Measurements from ENCODE around the gene PCSK2.

PCSK2 gene

DNA sequence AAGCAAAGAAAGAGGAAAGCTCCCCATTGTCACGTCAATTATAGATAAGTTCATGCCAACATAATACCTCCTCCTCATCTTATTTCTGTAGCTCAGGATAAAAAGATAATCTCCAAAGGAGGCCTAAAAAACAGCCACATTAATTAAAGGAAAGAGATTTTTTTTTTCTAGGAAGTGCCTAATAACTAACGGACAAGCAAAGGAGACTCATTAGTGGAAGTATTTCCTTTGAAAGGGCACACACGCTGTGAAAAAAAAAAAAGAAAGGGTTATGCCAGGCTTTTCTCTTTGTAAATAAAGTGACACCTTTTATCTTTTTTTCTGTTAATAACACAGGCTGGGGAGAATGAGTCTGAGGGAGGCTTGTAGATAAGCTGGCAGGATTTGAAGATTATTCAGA, 55.7 kb downstream of the PCSK2 start:
- Histone ChIP-seq H3K27me3 (ENCODE audit: control insufficient read depth, insufficient read depth, low read length) (no peaks in the 10 kb centered on the region), H3K9ac (ENCODE audit: low read length) (no peak overlapping the region), H3K4me3 (ENCODE audit: low read length) (no peak overlapping the region), H3K27ac (ENCODE audit: low read depth, low read length) (no peak overlapping the region), H3K4me1 (ENCODE audit: control insufficient read depth, insufficient read depth, low read length) (no peaks in the 10 kb centered on the region), H3K36me3 (ENCODE audit: control insufficient read depth, insufficient read depth, low read length) (no peaks in the 10 kb centered on the region)

DNA sequence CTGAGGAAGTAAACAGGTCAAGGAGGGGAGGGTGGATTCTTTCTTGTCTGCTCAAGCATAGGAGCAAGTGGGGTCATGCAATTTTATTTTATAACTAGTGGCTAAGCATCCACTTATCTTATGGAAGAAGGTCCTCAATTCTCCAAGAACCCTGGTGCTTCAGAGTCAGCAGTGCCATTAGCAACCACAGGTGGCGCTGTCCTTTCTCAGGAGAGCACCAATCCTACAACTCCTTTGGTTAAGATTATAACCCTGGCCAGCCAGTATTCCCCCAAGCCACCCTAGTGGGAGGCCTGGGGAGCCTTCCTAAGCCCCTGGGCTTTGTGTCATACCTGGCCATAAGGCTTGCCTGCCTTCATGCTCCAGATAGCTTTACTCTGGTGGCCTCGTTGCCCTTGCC, 60.7 kb downstream of the PCSK2 start:
- H3K27me3 ChIP-seq (ENCODE audit: control insufficient read depth, insufficient read depth, low read length) = no peaks in the 10 kb centered on the region
- H3K4me1 ChIP-seq (ENCODE audit: control insufficient read depth, insufficient read depth, low read length) = no peaks in the 10 kb centered on the region
- no peak overlapping the region for H3K4me3 ChIP-seq (ENCODE audit: low read length)
- H3K36me3 ChIP-seq (ENCODE audit: control insufficient read depth, insufficient read depth, low read length) = no peaks in the 10 kb centered on the region
- no peak overlapping the region for H3K9ac ChIP-seq (ENCODE audit: low read length)
- no peak overlapping the region for H3K27ac ChIP-seq (ENCODE audit: low read depth, low read length)

DNA sequence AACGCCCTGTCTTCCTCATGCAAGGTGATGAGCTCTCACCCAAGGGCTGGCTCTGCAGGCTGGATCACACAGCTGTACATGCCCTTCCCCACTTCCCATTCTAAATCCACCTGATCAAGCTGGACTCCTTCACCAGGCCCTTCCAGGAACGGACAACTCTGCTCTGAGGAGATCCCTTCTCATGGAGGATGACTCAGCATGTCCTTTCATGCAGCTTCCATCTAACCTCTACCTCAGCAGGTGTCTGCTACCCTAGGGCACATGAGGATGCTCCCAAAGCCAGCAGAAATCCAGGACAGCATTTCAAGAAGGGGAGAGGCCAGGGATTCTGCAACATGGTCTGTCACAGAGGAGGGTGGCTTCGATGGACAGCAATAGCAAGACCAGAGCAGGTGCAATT, 61.2 kb downstream of the PCSK2 start:
- Histone ChIP-seq H3K27ac (ENCODE audit: low read depth, low read length) (no peak overlapping the region), H3K4me1 (ENCODE audit: control insufficient read depth, insufficient read depth, low read length) (no peaks in the 10 kb centered on the region), H3K9ac (ENCODE audit: low read length) (no peak overlapping the region), H3K36me3 (ENCODE audit: control insufficient read depth, insufficient read depth, low read length) (no peaks in the 10 kb centered on the region), H3K4me3 (ENCODE audit: low read length) (no peak overlapping the region), H3K27me3 (ENCODE audit: control insufficient read depth, insufficient read depth, low read length) (no peaks in the 10 kb centered on the region)

GRCh38 chr20:17295151-17295726, 68.4 kb downstream of the PCSK2 start:
- no peaks in the 10 kb centered on the region for H3K36me3 ChIP-seq (ENCODE audit: control insufficient read depth, insufficient read depth, low read length)
- H3K27ac ChIP-seq (ENCODE audit: low read depth, low read length) = no peak overlapping the region
- no peak overlapping the region for H3K9ac ChIP-seq (ENCODE audit: low read length)
- no peaks in the 10 kb centered on the region for H3K27me3 ChIP-seq (ENCODE audit: control insufficient read depth, insufficient read depth, low read length)
- no peaks in the 10 kb centered on the region for H3K4me1 ChIP-seq (ENCODE audit: control insufficient read depth, insufficient read depth, low read length)
- no peak overlapping the region for H3K4me3 ChIP-seq (ENCODE audit: low read length)

DNA sequence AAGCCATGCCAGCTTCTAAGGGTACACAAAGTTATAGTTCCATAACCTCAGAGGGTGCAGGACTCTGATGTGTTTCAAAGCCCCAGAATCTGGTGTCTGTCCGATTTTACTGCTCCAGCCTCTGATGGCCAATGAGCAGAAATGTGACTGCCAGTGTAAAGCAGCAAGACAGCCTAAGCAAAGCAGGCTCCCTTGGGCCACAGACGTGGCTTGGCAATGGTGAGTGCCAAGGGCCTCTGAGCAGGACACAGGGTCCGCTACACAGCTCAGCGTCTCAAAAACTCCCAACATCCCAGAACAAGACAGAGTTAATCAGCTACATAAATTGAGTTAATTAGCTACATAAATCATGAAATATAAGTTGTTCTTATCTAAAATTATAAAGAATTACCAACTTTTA, 69.2 kb downstream of the PCSK2 start:
- H3K9ac ChIP-seq (ENCODE audit: low read length) = no peak overlapping the region

DNA sequence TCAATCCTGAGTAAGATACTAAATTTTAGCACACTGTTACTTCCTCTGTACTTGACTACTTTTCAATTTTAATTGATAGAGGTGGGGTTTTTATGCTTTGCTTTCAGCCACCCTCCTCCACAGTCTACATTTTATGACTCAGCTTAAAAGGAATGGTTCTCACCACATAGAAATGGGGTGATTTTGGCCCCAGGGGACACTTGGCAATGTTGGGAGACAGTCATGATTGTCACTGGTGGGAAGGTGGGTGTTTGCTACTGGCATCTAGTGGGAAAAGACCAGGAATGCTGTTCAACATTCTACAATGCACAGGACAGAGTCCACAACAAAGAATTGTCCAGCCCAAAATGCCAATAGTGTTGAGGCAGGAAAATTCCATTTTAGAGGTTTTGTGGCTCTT, 71.3 kb downstream of the PCSK2 start:
- H3K36me3 ChIP-seq (ENCODE audit: control insufficient read depth, insufficient read depth, low read length) = no peaks in the 10 kb centered on the region
- H3K4me1 ChIP-seq (ENCODE audit: control insufficient read depth, insufficient read depth, low read length) = no peaks in the 10 kb centered on the region
- H3K9ac ChIP-seq (ENCODE audit: low read length) = no peak overlapping the region
- no peak overlapping the region for H3K27ac ChIP-seq (ENCODE audit: low read depth, low read length)
- no peaks in the 10 kb centered on the region for H3K27me3 ChIP-seq (ENCODE audit: control insufficient read depth, insufficient read depth, low read length)
- no peak overlapping the region for H3K4me3 ChIP-seq (ENCODE audit: low read length)

More for the DNA sequence above, 69.2 kb downstream of the PCSK2 start:
- Histone ChIP-seq H3K4me1 (ENCODE audit: control insufficient read depth, insufficient read depth, low read length) (no peaks in the 10 kb centered on the region), H3K27me3 (ENCODE audit: control insufficient read depth, insufficient read depth, low read length) (no peaks in the 10 kb centered on the region), H3K4me3 (ENCODE audit: low read length) (no peak overlapping the region), H3K36me3 (ENCODE audit: control insufficient read depth, insufficient read depth, low read length) (no peaks in the 10 kb centered on the region), H3K27ac (ENCODE audit: low read depth, low read length) (no peak overlapping the region)

- Histone ChIP-seq H3K9ac (ENCODE audit: low read length) (no peak overlapping the region), H3K4me1 (ENCODE audit: control insufficient read depth, insufficient read depth, low read length) (no peaks in the 10 kb centered on the region), H3K36me3 (ENCODE audit: control insufficient read depth, insufficient read depth, low read length) (no peaks in the 10 kb centered on the region), H3K27ac (ENCODE audit: low read depth, low read length) (no peak overlapping the region), H3K4me3 (ENCODE audit: low read length) (no peak overlapping the region), H3K27me3 (ENCODE audit: control insufficient read depth, insufficient read depth, low read length) (no peaks in the 10 kb centered on the region)
These were observed 71.9 kb downstream of the PCSK2 start for GRCh38 chr20:17298751-17299150.

DNA sequence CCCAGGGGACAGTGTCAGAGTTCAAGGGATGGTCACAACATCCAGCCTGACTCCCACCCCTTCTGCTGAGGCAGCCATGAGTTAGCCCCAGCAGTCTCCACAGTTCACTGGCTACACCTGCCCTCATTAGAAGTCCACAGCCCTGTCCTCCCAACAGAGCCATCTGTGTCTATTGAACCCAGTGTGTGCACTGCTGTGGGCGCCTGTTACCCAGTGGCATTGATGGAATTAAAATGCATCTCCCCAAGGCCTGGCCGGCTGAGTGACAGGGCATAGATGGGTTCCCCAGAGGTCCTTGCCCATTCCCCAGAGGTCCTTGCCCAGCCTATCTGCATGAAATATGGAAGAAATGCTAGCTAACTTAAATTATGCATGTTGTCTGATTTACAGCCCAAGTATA, 73.3 kb downstream of the PCSK2 start:
- H3K27me3 ChIP-seq (ENCODE audit: control insufficient read depth, insufficient read depth, low read length) = no peaks in the 10 kb centered on the region

DNA sequence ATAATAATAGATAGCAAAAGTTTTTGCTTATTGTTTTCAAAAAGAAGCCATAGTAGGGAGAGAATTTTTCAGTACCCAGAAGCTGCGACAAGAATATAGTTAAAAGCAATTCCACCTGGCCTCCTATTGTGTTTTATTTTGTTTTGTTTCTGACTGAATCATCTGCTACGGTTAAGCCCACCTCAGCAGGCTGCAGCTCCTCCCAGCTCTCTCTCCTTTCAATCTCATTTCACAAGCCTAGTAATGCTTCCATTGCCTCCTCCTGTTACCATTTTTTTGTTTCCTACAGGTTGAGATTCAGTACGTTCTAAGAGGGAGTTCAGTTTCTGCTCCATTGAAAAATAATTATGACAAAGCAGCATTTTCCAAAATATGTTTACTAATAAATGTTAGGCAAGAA, 77.9 kb downstream of the PCSK2 start:
- no peak overlapping the region for H3K4me3 ChIP-seq (ENCODE audit: low read length)
- H3K36me3 ChIP-seq (ENCODE audit: control insufficient read depth, insufficient read depth, low read length) = no peaks in the 10 kb centered on the region
- no peak overlapping the region for H3K27ac ChIP-seq (ENCODE audit: low read depth, low read length)
- H3K4me1 ChIP-seq (ENCODE audit: control insufficient read depth, insufficient read depth, low read length) = no peaks in the 10 kb centered on the region
- no peaks in the 10 kb centered on the region for H3K27me3 ChIP-seq (ENCODE audit: control insufficient read depth, insufficient read depth, low read length)
- no peak overlapping the region for H3K9ac ChIP-seq (ENCODE audit: low read length)

More for the DNA sequence above, 73.3 kb downstream of the PCSK2 start:
- Histone ChIP-seq H3K4me3 (ENCODE audit: low read length) (no peak overlapping the region), H3K27ac (ENCODE audit: low read depth, low read length) (no peak overlapping the region), H3K36me3 (ENCODE audit: control insufficient read depth, insufficient read depth, low read length) (no peaks in the 10 kb centered on the region), H3K4me1 (ENCODE audit: control insufficient read depth, insufficient read depth, low read length) (no peaks in the 10 kb centered on the region), H3K9ac (ENCODE audit: low read length) (no peak overlapping the region)

GRCh38 chr20:17306427-17306826, 79.6 kb downstream of the PCSK2 start:
- Histone ChIP-seq H3K4me3 (ENCODE audit: low read length) (no peak overlapping the region), H3K9ac (ENCODE audit: low read length) (no peak overlapping the region), H3K4me1 (ENCODE audit: control insufficient read depth, insufficient read depth, low read length) (no peaks in the 10 kb centered on the region), H3K36me3 (ENCODE audit: control insufficient read depth, insufficient read depth, low read length) (no peaks in the 10 kb centered on the region), H3K27me3 (ENCODE audit: control insufficient read depth, insufficient read depth, low read length) (no peaks in the 10 kb centered on the region), H3K27ac (ENCODE audit: low read depth, low read length) (no peak overlapping the region)

- Histone ChIP-seq H3K27me3 (ENCODE audit: control insufficient read depth, insufficient read depth, low read length) (no peaks in the 10 kb centered on the region), H3K9ac (ENCODE audit: low read length) (no peak overlapping the region), H3K36me3 (ENCODE audit: control insufficient read depth, insufficient read depth, low read length) (no peaks in the 10 kb centered on the region), H3K4me3 (ENCODE audit: low read length) (no peak overlapping the region), H3K4me1 (ENCODE audit: control insufficient read depth, insufficient read depth, low read length) (no peaks in the 10 kb centered on the region), H3K27ac (ENCODE audit: low read depth, low read length) (no peak overlapping the region)
These were observed 87.4 kb downstream of the PCSK2 start for GRCh38 chr20:17314264-17314663.

- no peak overlapping the region for H3K9ac ChIP-seq (ENCODE audit: low read length)
- no peaks in the 10 kb centered on the region for H3K4me1 ChIP-seq (ENCODE audit: control insufficient read depth, insufficient read depth, low read length)
- H3K36me3 ChIP-seq (ENCODE audit: control insufficient read depth, insufficient read depth, low read length) = no peaks in the 10 kb centered on the region
- H3K27me3 ChIP-seq (ENCODE audit: control insufficient read depth, insufficient read depth, low read length) = no peaks in the 10 kb centered on the region
- no peak overlapping the region for H3K27ac ChIP-seq (ENCODE audit: low read depth, low read length)
- H3K4me3 ChIP-seq (ENCODE audit: low read length) = no peak overlapping the region
These were observed 88.8 kb downstream of the PCSK2 start for GRCh38 chr20:17315407-17316231.
